Mucosa of descending colon (tissue), 3 donors: ENCODE results near the gene NGDN. TPM values are rescaled to one million over a fixed set of nuclear protein-coding genes. Genes with fewer than 3 reads are reported as not detected.

Source experiments
- ATAC-seq: fragments of 200-7000 bp; cut with Tn5 transposase; one replicate; pipeline ENCODE4 v1.9.1; 2020; ENCODE audit warnings: mild to moderate bottlenecking, moderate library complexity
- DNase-seq, 3 donors: peaks; one replicate each; pipeline ENCODE4 v3.0.0-alpha.2; 2020
- H3K36me3 ChIP-seq: fragments of 200-600 bp; one replicate; pipeline ENCODE4 v1.8.0; 2021; ENCODE audit warnings: low read depth, mild to moderate bottlenecking
- H3K4me1 ChIP-seq: fragments of 200-600 bp; one replicate; pipeline ENCODE4 v1.8.0; 2021; ENCODE audit warnings: low read depth, mild to moderate bottlenecking
- H3K4me3 ChIP-seq: fragments of 200-600 bp; one replicate; pipeline ENCODE4 v1.8.0; 2021; ENCODE audit warnings: mild to moderate bottlenecking
- H3K9me3 ChIP-seq: fragments of 200-600 bp; one replicate; pipeline ENCODE4 v1.8.0; 2021; ENCODE audit warnings: mild to moderate bottlenecking
- CTCF ChIP-seq: fragments of 200-600 bp; IDR thresholded peaks from one replicate; pipeline ENCODE4 v1.8.0; 2022; ENCODE audit warnings: antibody characterized with exemption, mild to moderate bottlenecking
- intact Hi-C, 2 donors: fragments of 100-400 bp; cut with DNase I in 1 of 2; cut with micrococcal nuclease in 1 of 2; formaldehyde crosslinking; loops; one replicate each; pipeline versions ENCODE4 v1.11.0 to v1.11.1; 2022; cut with DNase I, micrococcal nuclease
- total RNA-seq, 3 donors: library from RNA; stranded (reverse); fragmentation: NEBNext Ultra II Directional in 2 of 3; extraction: Animal tissue kit (Norgen Biotek cat#: 25700) in 2 of 3; gene quantifications; one replicate each; pipeline versions ENCODE4 v1.2.1 to v1.2.4, GENCODE V29; 2021 to 2023
- donor health status: DM: no; HTN: no; CAD: no; lungs with moderate emphysema.
- donor health status: DM: no; HTN: no; CAD: no.
- donor health status: DM: no; HTN: yes; CAD: no.

The NGDN gene
- total RNA-seq, 3 donors from 2014 or later = 29.1 to 35.3 (median 29.9) TPM

DNA sequence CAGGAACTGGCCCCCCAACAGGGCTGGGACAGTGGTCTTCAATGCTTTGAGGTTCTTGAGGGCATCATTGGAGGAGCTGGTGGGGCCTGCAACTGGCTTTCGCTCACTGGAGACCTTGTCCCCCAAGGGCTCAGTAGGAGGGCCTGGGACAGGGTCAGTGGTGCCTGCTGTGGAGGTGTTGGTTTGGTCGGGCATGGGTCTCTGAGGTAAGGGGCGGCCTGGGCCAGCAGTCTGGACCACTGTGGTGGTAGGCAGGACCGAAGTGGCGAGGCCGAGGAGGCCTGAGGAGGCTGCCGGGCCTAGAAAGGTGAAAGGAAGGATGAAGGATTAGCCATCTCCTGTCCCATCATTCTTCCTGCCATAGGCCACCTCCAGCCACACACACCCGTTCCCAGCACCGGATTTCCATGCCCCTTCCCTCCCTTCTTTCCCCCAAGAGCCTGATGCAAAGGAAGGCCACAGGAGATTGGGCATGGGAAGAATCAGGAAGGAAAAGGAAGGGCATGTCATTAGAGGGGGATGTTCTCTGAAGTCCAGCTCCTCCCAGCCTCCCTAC, 53.2 kb downstream of the NGDN start:
- no peak overlapping the region for H3K4me3 ChIP-seq
- no peak for DNase-seq
- no peaks in the 10 kb centered on the region for H3K4me1 ChIP-seq
- ATAC-seq = no peak
- intact Hi-C loops = no loop called here
- no peak for TF ChIP-seq CTCF
- H3K36me3 ChIP-seq = no peaks in the 10 kb centered on the region
- H3K9me3 ChIP-seq = no peaks in the 10 kb centered on the region

- no peaks in the 10 kb centered on the region for H3K9me3 ChIP-seq
- no peaks in the 10 kb centered on the region for H3K4me1 ChIP-seq
- intact Hi-C loops = no loop called here
- DNase-seq = no peak
- H3K36me3 ChIP-seq = no peaks in the 10 kb centered on the region
- no peak for TF ChIP-seq CTCF
- ATAC-seq = no peak
- no peak overlapping the region for H3K4me3 ChIP-seq
These were observed 53.9 kb downstream of the NGDN start for GRCh38 chr14:23523229-23524016.

GRCh38 chr14:23524954-23525353, 55.5 kb downstream of the NGDN start:
- ATAC-seq (no peak), DNase-seq (no peak)
- intact Hi-C loops = no loop called here
- no peaks in the 10 kb centered on the region for H3K36me3 ChIP-seq
- H3K4me3 ChIP-seq = no peak overlapping the region
- H3K9me3 ChIP-seq = no peaks in the 10 kb centered on the region
- no peak for TF ChIP-seq CTCF
- H3K4me1 ChIP-seq = no peaks in the 10 kb centered on the region

GRCh38 chr14:23525611-23526010, 56.1 kb downstream of the NGDN start:
- ATAC-seq = no peak
- no peak for TF ChIP-seq CTCF
- Histone ChIP-seq H3K4me1 (no peaks in the 10 kb centered on the region), H3K9me3 (no peaks in the 10 kb centered on the region), H3K36me3 (no peaks in the 10 kb centered on the region), H3K4me3 (no peak overlapping the region)
- intact Hi-C loops = no loop called here
- no peak for DNase-seq

Other genes with a start within 250 kb of the NGDN start
- not detected for gene RNF212B, start 231.8 kb upstream of the NGDN start, total RNA-seq
- gene HOMEZ, start 183.6 kb upstream of the NGDN start, total RNA-seq = 10 to 100 TPM; 15.3 to 18.3 (median 17.3) TPM
- gene PPP1R3E, start 166.8 kb upstream of the NGDN start, total RNA-seq = 10 to 100 TPM; 16.2 to 17.3 (median 17.1) TPM
- 100 to 1,000 TPM in 1 of 3 donors, 10 to 100 TPM in 2; 40.6 to 116 (median 41.4) TPM for gene BCL2L2, start 162.9 kb upstream of the NGDN start, total RNA-seq
- 100 to 1,000 TPM; 157 to 185 (median 157) TPM for gene PABPN1, start 148.2 kb upstream of the NGDN start, total RNA-seq
- 10 to 100 TPM in 1 of 3 donors, 1 to 10 TPM in 2; 2.3 to 35.5 (median 5.4) TPM for gene SLC22A17, start 116.8 kb upstream of the NGDN start, total RNA-seq
- 10 to 100 TPM in 1 of 3 donors, 1 to 10 TPM in 1, under 1 TPM in 1; 0.98 to 16.6 (median 3.3) TPM for gene EFS, start 104.5 kb upstream of the NGDN start, total RNA-seq
- not detected for gene IL25, start 96.9 kb upstream of the NGDN start, total RNA-seq
- 1 to 10 TPM in 1 of 3 donors, under 1 TPM in 2; 0.58 to 3.5 (median 0.58) TPM for gene CMTM5, start 92.7 kb upstream of the NGDN start, total RNA-seq
- gene MYH6, start 61.4 kb upstream of the NGDN start, total RNA-seq = 1 to 10 TPM in 1 of 3 donors, under 1 TPM in 1, not detected in 1; 0.09 to 1.4 TPM
- 1 to 10 TPM in 2 of 3 donors, under 1 TPM in 1; 0.13 to 6.2 (median 1.2) TPM for gene MYH7, start 34.0 kb upstream of the NGDN start, total RNA-seq
- gene ZFHX2, start 82.1 kb downstream of the NGDN start, total RNA-seq = 1 to 10 TPM in 2 of 3 donors, under 1 TPM in 1; 0.92 to 3.2 (median 1.6) TPM
- gene THTPA, start 86.6 kb downstream of the NGDN start, total RNA-seq = 10 to 100 TPM; 16.8 to 17.4 (median 17.4) TPM
- gene AP1G2, start 98.1 kb downstream of the NGDN start, total RNA-seq = 100 to 1,000 TPM in 2 of 3 donors, 10 to 100 TPM in 1; 95.4 to 271 (median 122) TPM
- gene JPH4, start 109.1 kb downstream of the NGDN start, total RNA-seq = 1 to 10 TPM in 1 of 3 donors, under 1 TPM in 2; 0.26 to 3.7 (median 0.87) TPM
- gene DHRS2, start 166.7 kb downstream of the NGDN start, total RNA-seq = under 1 TPM in 2 of 3 donors, not detected in 1; 0.26 to 0.34 TPM